22Rv1 (cell line): ENCODE results near the gene RPUSD3.

ENCODE experiments used
- ZFX ChIP-seq: fragments of 450-650 bp; IDR thresholded peaks from 2 replicates; pipeline ENCODE4 v1.6.1; 2017; ENCODE audit warnings: antibody characterized with exemption, borderline replicate concordance
- TF ChIP-seq, protein P1 (sequence below): fragments of 450-650 bp; IDR thresholded peaks from 2 replicates; pipeline ENCODE4 v1.5.1; 2017; ENCODE audit warnings: mild to moderate bottlenecking

DNA sequence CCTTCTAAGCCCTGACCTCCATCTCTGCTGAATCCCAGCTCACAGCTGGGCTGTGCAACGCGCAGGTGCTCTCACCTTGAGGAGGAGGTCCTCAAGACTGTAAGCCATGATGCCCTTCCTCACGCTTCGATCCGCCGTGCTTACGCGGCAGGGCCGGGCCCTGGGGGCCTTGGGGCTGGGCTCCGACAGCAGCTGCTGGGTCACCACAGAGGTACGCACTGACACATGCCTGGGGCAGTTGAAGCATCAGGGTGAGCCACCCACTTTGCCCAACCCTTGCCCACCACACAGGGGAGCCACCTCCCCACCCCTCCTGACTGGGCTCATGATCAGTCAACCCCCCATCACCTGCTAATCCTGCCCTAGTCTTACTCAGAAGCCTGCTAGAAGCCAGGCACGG is 33.2 kb upstream of the RPUSD3 start:
- TF ChIP-seq, protein P1, sequence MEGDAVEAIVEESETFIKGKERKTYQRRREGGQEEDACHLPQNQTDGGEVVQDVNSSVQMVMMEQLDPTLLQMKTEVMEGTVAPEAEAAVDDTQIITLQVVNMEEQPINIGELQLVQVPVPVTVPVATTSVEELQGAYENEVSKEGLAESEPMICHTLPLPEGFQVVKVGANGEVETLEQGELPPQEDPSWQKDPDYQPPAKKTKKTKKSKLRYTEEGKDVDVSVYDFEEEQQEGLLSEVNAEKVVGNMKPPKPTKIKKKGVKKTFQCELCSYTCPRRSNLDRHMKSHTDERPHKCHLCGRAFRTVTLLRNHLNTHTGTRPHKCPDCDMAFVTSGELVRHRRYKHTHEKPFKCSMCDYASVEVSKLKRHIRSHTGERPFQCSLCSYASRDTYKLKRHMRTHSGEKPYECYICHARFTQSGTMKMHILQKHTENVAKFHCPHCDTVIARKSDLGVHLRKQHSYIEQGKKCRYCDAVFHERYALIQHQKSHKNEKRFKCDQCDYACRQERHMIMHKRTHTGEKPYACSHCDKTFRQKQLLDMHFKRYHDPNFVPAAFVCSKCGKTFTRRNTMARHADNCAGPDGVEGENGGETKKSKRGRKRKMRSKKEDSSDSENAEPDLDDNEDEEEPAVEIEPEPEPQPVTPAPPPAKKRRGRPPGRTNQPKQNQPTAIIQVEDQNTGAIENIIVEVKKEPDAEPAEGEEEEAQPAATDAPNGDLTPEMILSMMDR, result no peak
- TF ChIP-seq ZFX, result no peak
